Measurements from ENCODE around the gene EIF4A3. TPM values are rescaled to one million over a fixed set of nuclear protein-coding genes. Genes with fewer than 3 reads are reported as not detected.

Gene EIF4A3
- polyA plus RNA-seq, 2 of the 4 experiments (the other 2 are of a cell fraction), result 181 to 189 TPM

- TF ChIP-seq HMGXB4 (CRISPR knock-in tag; IDR thresholded peaks at IDR 0.05; ENCODE audit: borderline replicate concordance), result no peak
- TF ChIP-seq PHF8 (IDR thresholded peaks at IDR 0.05; ENCODE audit: borderline replicate concordance, low read depth), result no peak
- no peak for TF ChIP-seq ESRRA (IDR thresholded peaks at IDR 0.05; ENCODE audit: borderline replicate concordance, low read length)
These were observed 43.4 kb downstream of the EIF4A3 start (continued) for GRCh38 chr17:80103449-80104085.

DNA sequence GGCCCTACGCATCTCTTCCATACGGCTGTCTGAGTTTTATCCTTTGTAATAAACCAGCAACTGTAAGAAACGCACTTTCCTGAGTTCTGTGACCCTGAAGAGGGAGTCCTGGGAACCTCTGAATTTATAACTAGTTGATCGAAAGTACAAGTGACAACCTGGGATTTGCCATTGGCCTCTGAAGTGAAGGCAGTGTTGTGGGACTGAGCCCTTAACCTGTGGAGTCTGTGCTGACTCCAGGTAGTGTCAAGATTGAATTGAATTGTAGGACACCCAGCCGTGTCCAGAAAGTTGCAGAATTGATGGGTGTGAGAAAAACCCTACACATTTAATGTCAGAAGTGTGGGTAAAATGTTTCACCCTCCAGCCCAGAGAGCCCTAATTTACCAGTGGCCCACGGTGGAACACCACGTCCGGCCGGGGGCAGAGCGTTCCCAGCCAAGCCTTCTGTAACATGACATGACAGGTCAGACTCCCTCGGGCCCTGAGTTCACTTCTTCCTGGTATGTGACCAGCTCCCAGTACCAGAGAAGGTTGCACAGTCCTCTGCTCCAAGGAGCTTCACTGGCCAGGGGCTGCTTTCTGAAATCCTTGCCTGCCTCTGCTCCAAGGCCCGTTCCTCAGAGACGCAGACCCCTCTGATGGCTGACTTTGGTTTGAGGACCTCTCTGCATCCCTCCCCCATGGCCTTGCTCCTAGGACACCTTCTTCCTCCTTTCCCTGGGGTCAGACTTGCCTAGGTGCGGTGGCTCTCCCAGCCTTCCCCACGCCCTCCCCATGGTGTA, 44.1 kb downstream of the EIF4A3 start:
- H3K27ac ChIP-seq, result peak overlapping the region in 1 of 2 experiments; percentile 90; a peak in 3 of 6 replicates
- FAIRE-seq, result no peak
- H3K4me1 ChIP-seq, result peaks cover 11% of the 10 kb centered on the region
- DNase-seq (ENCODE audit: low read depth in 1 of 2, low spot score in 1 of 2), result no peak
- TF ChIP-seq POLR2AphosphoS2 (conservative IDR thresholded peaks at IDR 0.05; ENCODE audit: low read length) (no peak), CTCF (IDR thresholded peaks at IDR 0.05) (no peak), HMGXB4 (CRISPR knock-in tag; IDR thresholded peaks at IDR 0.05; ENCODE audit: borderline replicate concordance) (no peak), NFE2L2 (conservative IDR thresholded peaks at IDR 0.05; ENCODE audit: low read length) (no peak), POLR2A (IDR thresholded peaks at IDR 0.05; ENCODE audit: low read length) (no peak), PHF8 (IDR thresholded peaks at IDR 0.05; ENCODE audit: borderline replicate concordance, low read depth) (no peak), ESRRA (IDR thresholded peaks at IDR 0.05; ENCODE audit: borderline replicate concordance, low read length) (no peak), CEBPB (IDR thresholded peaks at IDR 0.05) (no peak), TP53 (CRISPR knock-in tag; IDR thresholded peaks at IDR 0.05) (no peak), CBX2 (IDR thresholded peaks at IDR 0.05; ENCODE audit: borderline replicate concordance, low read depth) (no peak), EHMT2 (IDR thresholded peaks at IDR 0.05; ENCODE audit: low read depth) (no peak), ATOH8 (CRISPR knock-in tag; IDR thresholded peaks at IDR 0.05; ENCODE audit: low read depth) (no peak), MAFK (IDR thresholded peaks at IDR 0.05; ENCODE audit: partially characterized antibody) (no peak), NR3C1 (IDR thresholded peaks at IDR 0.05) (no peak), FOSL2 (IDR thresholded peaks at IDR 0.05) (no peak), FOSL2 (CRISPR knock-in tag; IDR thresholded peaks at IDR 0.05) (no peak), ZFP36 (IDR thresholded peaks at IDR 0.05; ENCODE audit: borderline replicate concordance, partially characterized antibody) (no peak)
- TF ChIP-seq, protein P1, sequence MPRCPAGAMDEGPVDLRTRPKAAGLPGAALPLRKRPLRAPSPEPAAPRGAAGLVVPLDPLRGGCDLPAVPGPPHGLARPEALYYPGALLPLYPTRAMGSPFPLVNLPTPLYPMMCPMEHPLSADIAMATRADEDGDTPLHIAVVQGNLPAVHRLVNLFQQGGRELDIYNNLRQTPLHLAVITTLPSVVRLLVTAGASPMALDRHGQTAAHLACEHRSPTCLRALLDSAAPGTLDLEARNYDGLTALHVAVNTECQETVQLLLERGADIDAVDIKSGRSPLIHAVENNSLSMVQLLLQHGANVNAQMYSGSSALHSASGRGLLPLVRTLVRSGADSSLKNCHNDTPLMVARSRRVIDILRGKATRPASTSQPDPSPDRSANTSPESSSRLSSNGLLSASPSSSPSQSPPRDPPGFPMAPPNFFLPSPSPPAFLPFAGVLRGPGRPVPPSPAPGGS (IDR thresholded peaks at IDR 0.05), result no peak
- TF ChIP-seq, protein P2, sequence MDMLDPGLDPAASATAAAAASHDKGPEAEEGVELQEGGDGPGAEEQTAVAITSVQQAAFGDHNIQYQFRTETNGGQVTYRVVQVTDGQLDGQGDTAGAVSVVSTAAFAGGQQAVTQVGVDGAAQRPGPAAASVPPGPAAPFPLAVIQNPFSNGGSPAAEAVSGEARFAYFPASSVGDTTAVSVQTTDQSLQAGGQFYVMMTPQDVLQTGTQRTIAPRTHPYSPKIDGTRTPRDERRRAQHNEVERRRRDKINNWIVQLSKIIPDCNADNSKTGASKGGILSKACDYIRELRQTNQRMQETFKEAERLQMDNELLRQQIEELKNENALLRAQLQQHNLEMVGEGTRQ (IDR thresholded peaks at IDR 0.05), result no peak
- peak overlapping the region; percentile 95 for H3K4me2 ChIP-seq
- POLR2A ChIA-PET, result interaction anchor here (1.7 kb wide), 1 partner anchor 12 kb away, joined by 6 read pairs; no protein-coding TSS in a partner anchor
- ATAC-seq, result no peak
- H3K4me3 ChIP-seq, result peak overlapping the region; percentile 88
- CTCF ChIA-PET, result interaction anchor here (1.9 to 4.9 kb wide), 3 partner anchors 12 to 23 kb away, joined by 8 to 176 read pairs (median 60); no protein-coding TSS in a partner anchor
- 86% methylated on average over 15 of the region's 15 CpGs for WGBS (ENCODE audit: missing lambda C conversion rate)
- H3K9me3 ChIP-seq, result no peaks in the 10 kb centered on the region
